DMS153 treated with DMSO at 0.1 percent for 48 hours (cell line): ENCODE results near the gene UBE2U.

Source experiments
- DNase-seq: peaks from one replicate; lab custom pipeline; 2025; ENCODE audit not compliant: unreplicated experiment; lab: John Stamatoyannopoulos, UW

UBE2U gene, protein sequence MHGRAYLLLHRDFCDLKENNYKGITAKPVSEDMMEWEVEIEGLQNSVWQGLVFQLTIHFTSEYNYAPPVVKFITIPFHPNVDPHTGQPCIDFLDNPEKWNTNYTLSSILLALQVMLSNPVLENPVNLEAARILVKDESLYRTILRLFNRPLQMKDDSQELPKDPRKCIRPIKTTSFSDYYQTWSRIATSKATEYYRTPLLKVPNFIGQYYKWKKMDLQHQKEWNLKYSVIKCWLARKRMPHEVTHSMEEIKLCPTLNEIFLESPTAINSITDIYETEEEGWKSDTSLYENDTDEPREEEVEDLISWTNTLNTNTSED

DNA sequence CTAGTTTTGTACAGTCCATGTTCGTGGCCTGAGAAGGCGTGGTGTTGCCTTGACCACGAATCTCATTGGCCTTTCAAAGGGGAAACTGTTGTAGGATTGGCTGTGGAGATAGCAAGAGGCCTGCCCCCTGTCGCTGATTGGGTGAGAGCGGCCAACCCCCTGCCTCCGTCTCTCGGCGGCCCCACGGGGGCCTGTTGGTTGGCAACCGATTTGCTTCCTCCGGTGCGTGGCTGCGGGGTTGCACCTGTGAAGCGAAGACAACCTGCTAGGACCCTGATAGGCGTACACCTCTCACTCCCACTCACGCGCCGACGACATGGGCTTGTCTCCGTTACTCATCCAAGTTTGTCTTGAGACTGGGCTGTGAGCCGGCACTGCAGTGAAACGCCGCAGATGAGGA lies at the start of gene UBE2U:
Gene UBE2U (plus strand): TSS at position 204 of the 400 bp plus-strand sequence. CDS start 428 bp downstream, outside the sequence.
- no peak for DNase-seq

DNA sequence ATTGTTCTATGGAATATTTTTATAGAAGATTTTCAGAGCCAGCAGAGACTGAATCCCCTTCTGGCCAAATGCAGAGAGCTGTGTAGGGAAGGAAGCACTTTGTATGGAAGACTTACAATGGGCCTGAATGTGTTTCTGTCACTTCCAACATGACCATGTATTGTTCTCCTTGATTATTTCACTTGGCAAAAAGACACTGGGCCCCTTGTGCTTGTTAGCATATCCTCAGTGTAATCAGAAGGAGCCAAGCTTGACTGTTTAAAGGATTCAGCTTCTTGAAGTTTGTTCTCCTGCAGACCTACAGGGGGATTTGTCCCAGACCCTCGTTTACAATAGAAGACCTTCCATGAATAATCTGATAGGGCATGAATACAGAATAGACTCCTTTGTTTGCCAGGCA lies 48.1 kb upstream of the UBE2U start:
- no peak for DNase-seq

DNA sequence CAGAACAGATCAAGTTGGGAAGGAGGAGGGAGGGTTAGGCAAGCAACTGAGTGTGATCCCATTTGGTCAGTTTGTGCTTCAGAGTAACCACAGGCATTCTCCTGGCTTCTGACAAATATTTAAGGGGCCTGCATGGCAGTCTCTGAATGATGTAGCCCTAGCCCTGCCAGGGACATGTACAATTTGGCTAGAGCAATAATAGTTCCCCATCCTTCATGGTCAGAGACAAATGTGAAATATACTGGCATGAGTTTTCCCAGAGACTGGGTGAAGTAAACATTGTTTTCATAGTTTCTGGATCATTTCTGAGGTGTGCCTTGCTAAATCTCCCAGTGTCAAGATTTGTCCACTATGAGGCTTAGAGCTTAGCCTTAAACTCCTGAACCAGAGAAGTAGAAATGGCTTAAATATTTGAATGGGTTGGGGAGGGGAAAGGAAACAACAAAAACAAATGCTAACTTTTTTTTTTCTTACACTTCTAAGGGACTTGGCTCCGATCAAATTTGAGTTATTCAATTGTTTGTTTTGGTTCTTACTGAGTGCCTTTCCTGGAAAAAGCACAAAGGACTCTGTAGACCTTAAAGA lies 42.0 kb upstream of the UBE2U start:
- no peak for DNase-seq

DNA sequence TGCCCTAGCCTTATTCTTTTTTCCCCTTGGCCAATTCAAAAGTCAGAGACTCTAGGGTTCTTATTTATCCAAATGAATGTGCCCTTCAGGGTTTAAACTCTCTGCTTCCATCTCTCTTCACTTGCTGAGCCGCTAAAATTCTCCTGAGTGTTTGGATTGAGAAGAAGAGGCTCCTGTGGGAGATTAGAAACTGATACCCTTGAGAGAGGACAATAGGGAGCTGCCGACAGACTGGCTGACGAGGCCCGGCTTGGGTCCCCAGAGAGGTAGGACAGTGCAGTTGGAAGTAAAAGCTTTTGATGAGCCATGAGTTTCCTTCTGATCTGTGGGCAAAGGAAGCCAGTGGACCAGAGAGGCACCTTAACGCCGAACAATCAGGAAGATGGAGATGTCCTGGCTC lies 41.3 kb upstream of the UBE2U start:
- peak; percentile 17 for DNase-seq

DNA sequence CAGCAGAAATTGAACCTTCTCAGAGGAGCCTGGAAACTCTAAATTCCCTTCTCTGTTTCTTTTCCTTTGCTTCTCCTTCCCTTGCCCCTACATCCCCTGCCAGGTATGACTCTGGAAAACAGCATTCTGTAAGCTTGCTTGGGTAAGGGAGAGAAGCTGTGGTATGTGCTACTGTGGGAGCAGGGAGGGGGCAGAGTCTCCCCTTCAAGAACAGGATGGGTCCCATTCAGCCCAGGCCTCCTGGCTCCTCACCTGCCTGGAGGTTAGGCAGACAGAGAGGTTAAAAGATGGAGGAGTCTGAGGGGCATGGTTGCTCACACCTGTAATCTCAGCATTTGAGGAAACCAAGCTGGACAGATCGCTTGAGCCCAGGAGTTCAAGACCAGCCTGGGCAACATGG lies 40.6 kb upstream of the UBE2U start:
- no peak for DNase-seq

DNA sequence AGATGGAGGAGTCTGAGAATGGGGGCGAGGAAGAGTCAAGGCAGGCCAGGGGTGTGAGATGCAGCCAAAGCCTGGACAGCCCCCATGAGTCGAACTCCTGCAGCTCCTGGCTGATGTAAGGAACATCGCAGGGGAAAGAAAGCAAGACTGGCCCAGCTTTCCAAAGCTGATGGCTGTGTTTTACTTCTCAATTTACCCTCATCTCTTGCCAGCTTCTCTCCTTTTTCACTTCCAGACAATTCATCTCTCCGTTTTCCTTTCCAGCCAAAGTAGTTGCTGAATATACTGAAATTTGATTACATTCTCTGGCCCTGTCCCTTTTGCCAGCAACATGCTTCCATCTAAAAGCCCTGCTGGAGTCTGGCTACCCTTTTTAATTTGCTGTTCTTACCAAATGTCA lies 40.0 kb upstream of the UBE2U start:
- DNase-seq, result no peak

DNA sequence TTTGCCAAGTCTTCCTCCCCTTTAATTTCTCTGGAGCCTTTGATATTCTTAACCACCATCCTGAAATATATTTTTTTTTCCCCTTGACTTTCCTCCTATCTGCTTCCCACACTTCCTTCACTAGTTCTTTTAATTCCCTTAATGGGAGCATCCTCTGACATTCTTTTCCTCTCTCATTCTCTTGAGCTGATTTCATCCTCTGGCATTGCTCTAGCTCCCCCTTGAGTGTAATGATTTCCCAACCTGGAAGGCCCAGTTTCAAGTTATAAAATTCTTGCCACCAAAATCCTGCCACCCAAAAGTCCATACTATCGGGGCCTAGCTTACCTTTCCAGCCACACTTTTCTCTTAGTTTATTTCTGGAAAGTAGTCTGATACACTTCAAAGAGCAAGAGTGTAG lies 39.5 kb upstream of the UBE2U start:
- DNase-seq, result peak; percentile 16

DNA sequence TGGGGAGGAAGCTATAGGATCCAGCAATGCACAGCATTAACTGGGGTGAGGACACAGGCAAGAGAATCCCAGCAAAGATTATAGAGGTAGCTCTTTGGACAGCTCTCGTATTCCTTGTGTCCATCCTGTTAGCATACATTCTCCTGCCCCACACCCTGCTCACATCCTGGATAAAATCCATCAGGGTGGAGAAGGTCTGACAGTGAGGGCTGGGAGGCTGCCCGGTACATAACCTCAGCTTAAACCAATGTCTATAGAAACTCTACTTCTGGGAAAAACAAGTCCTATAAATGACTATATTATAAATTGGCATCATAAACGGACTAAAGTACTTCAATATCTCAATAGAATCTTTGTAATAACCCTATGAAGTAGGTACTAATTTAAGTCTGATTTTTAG lies 36.8 kb upstream of the UBE2U start:
- no peak for DNase-seq

DNA sequence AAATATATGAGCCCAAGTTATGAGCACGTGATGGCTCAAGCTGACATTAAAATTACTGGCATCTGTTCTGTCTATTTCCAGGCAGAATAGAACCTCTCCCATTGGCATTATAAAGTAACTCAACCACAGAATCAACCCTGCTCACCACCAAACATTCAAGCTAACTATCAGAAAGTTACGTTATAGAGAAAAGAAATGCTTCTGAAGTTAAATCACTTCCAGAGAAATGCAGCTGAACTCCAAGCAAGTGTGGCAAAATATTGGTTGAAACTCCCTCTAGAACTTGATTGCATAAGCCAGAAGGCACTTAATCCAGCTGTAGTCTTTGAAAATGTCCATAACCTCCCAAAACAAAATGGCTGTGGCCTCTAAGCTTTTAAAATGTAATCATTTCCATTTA lies 36.2 kb upstream of the UBE2U start:
- DNase-seq, result no peak

DNA sequence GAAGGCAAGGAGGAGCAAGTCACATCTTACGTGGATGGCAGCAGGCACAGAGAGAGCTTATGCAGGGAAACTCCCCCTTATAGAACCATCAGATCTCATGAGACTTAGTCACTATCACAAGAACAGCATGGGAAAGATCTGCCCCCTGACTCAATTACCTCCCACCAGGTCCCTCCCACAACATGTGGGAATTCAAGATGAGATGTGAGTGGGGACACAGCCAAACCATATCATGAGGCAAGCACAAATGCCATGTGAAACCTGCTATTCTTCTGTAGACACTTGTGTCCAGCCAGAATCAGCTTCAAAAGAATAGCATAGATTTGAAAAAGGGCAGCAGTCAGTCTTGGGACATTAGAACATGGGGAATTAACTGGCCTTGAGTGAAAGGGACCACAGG lies 32.2 kb upstream of the UBE2U start:
- DNase-seq, result no peak

DNA sequence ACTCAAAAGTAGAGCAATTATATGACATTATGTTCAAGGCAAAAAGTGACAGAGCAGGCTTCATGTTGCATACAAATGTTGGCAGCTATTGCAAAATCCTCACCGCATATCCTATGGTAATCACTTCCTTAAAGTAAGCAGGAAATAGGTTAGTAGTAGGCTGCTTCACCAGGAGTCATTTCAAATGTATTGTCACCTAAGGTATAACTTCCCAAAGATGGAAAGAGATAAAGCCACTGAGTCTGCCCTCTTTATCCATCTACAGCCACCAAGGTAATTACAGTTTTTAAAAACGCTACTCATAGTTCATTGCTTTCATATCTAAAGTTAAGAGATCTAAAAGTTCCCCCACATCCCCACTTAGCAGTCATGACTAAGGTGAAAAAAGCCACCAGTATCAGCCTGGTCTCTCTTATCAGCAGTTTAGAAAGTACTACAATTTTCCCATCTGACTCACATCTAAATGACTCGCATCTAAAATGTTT lies 31.6 kb upstream of the UBE2U start:
- peak; percentile 70 for DNase-seq

DNA sequence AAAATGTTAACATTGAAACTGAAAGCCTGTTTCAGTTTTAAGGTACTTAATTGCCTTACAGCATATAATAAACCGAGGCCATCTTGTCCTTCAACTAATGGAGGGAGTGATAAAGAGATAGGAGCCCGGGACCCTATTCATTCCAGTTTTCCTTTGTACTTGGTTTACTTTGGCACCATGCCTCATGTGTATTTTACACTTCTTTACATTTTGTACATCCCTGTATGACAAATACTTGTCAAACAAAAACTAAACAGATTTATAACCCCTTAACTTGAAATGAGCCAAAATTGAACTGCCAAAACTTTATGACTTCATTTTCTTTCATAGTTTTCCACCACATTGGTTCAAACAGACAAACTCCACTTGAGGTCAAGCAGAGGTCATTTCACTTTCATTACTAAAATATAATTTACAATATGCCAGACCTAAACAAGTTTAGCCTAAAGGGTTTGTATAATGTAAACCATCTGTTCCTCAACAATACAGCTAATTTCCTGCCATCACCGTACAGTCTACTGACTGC lies 30.9 kb upstream of the UBE2U start:
- DNase-seq, result peak; percentile 96

DNA sequence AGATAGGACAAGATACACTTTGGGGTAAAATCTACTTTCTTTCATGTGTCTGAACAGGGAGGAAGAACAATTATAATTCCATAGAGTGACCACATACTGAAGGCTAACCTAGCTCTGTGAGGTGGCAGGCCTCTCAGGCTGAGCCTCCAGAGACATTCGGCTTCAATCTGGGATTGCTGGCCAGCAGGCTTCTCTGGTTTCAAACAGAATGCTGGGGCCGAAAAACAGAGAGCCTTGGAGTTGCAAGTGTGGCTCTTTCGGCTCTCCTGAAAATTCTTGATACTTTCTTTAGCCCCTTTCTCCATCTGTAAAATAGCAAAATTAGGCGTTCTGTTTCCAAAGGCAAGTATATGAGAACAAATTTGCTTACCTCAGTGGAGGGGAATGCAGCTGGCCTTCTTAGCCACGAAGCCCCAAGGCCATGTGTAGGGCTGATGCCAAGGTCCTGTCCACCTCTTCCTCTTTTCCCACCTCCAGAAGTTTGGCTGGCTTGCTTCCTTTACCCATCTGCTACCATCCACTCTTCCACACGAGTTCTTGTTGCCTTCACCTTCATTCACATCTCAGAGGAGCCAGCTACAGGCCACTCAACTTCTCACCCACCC lies 30.0 kb upstream of the UBE2U start:
- no peak for DNase-seq

DNA sequence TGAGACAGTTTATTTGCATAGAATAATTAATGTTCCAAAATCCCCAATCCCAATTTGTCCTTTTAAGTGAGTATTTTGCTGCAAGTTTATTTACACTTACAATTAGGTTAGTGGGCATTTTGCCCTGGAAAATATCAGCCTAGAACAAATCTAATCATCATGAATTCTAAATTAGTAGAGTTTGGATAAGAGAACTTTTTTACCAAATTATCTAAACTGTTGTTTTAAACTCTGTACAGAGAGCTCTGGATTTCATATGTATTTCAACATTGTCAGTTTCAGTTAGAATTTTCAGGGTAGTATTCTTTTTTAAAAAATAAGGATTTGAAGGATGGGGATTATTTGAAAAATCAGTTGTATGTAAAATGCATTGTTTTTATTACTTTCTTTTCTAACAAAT lies 27.8 kb upstream of the UBE2U start:
- DNase-seq, result no peak

DNA sequence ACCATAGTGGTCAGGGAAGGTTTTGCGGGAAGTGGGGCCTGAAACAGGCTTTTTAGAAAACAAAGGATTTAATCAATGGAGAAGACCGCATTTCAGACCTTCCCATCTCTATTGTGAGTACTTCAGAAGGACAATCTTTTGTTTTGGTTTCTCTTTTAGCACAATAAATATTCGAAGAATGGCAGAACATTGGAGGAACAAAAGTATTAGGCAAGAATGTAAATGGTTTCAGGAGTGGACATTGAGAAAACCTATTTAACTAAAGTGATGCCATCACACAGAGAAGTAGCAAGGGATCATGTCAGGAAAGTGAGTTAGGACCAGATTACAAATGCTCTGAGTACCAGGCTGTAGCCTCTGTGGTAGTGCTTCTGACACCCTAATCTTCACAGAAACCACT lies 26.8 kb upstream of the UBE2U start:
- no peak for DNase-seq

DNA sequence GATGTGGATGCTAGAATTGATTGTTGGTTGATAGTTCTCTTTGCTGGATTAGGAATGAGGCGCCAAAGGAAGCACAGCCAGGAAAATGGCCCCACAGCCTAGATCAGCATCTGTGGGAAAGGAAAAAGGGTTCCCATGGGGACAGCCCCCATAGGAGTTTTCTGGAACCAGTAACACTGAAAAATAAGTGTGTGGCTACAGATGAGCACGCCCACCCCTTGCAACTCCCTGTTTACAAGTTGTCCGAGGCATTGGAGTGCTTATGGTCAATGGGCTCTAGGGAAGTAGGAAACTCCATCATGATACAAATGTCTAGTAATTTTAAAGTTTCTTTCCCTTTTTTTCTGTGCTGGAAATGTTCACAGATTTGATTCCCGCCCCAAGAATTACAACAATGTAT lies 23.8 kb upstream of the UBE2U start:
- no peak for DNase-seq

DNA sequence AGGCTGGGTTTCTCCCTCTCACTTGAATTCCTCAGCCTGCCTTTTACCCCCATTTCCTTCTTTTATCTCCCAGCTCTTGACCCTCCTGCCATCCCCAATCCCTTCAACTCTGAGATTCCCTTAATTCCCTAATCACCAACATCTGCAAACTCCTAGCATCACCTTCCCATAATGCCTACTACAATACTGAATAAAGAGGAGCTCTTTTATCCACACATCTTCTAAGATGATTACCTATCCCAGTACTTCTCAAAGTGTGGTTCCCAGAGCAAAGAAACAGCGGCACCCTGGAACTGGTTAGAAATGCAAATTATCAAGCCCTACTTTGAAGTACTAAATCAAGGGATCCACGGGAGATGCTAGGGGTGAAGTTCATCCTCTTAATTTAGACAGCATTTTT lies 21.2 kb upstream of the UBE2U start:
- no peak for DNase-seq

DNA sequence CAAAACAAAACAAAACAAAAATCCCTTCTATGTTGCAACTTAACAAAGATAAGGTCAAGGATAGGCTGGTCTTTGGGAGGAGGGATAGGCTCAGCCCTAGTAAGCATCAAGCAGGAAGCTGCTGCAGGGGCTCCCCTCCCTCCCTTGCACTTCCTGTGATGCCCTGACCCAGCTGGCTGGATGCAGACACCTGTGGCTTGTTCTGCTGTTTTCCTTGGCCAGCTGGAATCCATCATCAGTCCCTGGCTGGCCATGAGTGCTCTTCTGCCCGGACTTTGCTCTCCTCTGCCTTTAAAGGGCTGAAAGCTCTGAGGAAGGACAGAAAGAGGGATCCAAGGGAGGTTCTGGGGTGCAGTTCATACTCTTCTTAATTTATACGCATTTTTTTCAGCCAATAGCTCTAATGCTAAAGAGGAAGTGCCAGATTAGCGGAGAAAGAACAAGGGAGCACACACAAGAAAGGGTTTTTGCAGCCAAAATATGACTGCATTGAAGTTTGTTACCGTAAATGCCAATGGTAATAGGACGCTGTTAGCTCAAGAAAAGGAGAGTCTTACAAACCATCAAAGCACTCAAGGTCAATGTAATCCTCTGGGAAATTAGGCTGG lies 19.9 kb upstream of the UBE2U start:
- DNase-seq, result peak; percentile 44

DNA sequence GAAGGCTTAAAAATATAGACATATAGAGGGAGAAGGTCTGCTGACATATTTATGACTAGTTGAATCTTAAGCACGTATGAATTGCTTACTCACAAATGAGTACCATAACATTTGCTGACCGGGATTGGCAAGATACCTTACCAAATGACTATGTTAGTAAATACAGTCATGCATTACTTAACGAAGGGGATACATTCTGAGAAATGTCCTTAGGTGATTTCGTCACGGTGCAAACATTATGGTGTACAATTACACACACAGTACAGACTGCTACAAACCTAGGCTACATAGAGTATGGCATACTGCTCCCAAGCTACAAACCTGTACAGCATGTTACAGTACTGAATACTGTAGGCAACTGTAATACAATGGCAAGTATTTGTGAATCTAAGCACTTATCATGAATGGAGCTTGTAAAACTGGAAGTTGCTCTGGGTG lies 19.4 kb upstream of the UBE2U start:
- peak; percentile 31 for DNase-seq

DNA sequence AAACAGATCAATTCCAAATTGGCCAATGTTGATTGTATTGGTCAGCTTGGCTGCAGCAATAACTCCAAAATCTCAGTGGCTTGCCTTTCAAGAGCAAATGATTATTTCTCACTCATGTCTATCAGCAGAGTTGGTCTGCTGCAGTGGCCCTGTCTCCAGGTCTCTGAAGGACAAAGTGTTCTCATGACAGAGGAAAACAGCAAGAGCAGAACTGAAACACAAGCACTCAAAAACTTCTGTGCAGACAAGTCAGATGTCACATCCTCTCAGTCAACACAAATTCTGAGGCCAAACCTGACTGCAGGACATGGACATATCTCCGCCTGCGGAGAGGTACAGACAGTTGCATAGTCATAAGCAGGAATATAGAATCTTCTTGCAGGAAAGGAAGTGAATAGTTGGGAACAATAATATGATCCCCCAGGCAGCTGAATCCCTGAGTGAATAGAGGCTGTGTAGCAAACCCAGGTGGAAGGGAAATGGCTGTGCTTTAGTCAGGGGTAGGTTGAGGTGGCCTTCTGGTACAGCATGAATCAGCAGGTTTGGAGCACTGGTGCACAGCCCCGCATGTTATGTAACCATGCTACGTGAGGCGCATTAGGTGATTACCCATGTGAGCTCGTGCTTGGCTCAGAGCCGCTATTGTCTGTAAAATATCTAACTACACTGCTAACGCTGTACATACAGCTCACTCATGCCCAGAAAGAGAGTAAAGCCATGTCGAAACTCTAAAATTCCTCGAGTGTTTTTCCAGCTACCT lies 17.1 kb upstream of the UBE2U start:
- DNase-seq, result no peak

DNA sequence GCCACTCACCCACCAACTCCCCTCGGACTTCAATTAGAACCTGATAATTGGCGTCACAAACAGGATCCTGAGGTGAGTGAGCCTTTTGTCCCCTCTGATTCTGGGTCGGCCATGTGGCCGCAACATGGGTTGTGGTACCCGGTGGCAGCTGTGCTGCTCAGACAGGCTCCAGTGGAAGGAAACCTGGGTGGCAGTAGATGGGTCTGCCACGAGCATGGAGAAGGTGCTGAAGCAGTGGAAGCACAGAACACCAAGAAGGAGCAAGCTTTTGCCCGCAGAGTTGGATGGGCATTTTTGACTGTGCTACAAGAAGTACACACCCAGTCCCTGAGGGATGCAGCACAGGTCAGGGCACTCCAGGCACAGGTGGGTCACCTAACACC lies 16.5 kb upstream of the UBE2U start:
- no peak for DNase-seq
